GM18873 (cell line): ENCODE results near the gene SNW1.
"Not testable (repeated sequence)": the region's sequence is repeated elsewhere in the genome, so short reads cannot be mapped to it uniquely, and the experiment has no call there.

Experiments
- ATAC-seq: cut with Tn5 transposase; IDR thresholded peaks from one replicate; pipeline ENCODE4 v1.9.1; 2021; ENCODE audit warnings: mild to moderate bottlenecking, moderate library complexity, moderate number of reproducible peaks; ENCODE audit not compliant: unreplicated experiment, low FRiP score

The SNW1 gene

GRCh38 chr14:77752799-77753516 lies 8.0 kb downstream of the SNW1 start:
- ATAC-seq, result no peak

- no peak for ATAC-seq
These were observed 8.7 kb downstream of the SNW1 start for GRCh38 chr14:77752266-77752665.

- not testable (repeated sequence) for ATAC-seq
These were observed 13.5 kb downstream of the SNW1 start for GRCh38 chr14:77747425-77747824.

DNA sequence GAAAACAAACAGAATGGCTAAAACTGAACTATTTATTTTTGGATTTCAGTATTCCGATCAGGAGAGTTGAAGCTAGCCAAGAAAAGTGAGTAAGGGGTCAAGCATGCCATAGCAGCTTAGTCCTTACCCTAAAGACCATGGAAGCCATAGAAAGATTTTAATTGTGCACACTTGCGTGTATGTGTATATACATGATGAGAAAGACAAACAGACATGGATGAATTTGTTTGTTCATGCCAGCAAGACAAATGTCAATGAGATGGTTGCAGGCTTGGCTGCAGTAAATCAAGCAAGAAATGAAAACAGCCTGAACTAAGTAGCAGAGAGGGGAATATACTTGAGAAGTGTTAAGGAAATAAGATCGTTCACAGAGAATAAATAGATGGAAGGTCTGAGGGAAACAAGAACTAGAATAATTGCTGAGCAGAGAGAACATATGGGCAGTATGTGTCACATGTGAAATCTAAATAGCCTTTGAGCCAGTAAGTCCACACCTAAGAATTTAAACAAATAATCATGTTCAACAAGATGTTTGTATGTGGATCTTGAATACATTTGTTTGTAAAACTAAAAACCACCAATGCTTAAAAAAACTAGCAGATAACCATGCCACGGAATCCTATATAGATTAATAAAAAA lies 14.8 kb downstream of the SNW1 start:
- ATAC-seq, result no peak

DNA sequence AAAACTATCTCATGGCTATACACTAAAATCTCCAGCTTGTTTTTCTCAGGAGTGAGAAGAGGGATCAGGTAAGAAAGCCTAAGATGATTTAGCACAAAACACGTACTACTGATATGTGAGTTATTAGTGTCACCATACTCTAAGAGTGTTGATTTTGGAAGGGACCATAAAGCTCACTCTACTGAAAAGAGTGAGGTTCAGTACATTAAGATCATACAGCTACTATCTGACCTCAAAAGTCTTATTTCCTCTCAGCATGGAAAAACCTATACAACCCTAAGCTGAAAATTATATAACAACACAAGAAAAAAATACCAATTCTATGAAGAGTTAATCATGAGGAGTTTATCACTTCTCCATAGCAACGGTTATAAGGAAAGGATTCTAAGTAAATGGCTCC lies 19.5 kb downstream of the SNW1 start:
- ATAC-seq, result no peak

- no peak for ATAC-seq
These were observed 22.3 kb downstream of the SNW1 start for GRCh38 chr14:77738559-77739250.

DNA sequence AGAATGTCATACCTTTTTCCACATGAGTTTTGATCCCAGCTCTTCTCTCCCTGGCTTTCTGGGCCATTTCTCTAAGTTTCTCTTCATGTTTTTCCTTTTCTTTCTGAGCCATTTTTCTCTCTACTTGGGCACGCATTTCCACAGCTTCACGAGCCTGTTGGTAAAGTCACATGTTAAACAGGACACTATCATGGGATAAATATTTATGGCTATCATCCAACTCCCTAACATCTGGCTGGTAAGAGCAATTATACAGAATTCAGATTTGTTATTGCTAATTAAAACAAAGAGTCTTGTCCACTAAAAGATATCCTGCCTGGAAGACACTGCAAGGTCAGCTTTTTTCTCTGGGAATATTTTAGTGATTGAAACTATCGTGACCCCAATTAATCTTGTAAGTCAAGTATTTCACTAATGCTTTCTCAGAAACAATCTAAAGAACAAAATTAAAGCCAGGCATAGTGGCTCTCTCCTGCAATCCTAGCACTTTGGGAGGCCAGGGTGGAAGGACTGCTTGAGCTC lies 29.9 kb downstream of the SNW1 start:
- no peak for ATAC-seq

GRCh38 chr14:77722301-77722700 lies 38.7 kb downstream of the SNW1 start:
- no peak for ATAC-seq

DNA sequence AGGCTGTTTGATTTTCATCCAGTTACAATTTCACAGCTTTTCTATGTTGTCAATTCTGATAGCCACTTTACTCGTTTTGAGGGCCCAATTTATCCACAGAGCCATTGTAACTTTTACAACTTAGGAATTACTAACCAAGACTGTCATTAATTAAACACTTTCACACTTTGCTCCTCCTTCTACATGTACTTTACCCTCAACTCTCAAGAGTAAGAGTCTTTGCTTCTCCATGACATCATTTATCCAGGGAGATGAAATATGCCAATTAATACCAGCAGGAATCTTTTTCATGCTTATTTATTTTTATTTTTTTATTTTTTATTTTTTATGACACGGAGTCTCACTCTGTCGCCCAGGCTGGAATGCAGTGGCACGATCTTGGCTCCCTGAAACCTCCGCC lies 39.5 kb downstream of the SNW1 start:
- no peak for ATAC-seq

DNA sequence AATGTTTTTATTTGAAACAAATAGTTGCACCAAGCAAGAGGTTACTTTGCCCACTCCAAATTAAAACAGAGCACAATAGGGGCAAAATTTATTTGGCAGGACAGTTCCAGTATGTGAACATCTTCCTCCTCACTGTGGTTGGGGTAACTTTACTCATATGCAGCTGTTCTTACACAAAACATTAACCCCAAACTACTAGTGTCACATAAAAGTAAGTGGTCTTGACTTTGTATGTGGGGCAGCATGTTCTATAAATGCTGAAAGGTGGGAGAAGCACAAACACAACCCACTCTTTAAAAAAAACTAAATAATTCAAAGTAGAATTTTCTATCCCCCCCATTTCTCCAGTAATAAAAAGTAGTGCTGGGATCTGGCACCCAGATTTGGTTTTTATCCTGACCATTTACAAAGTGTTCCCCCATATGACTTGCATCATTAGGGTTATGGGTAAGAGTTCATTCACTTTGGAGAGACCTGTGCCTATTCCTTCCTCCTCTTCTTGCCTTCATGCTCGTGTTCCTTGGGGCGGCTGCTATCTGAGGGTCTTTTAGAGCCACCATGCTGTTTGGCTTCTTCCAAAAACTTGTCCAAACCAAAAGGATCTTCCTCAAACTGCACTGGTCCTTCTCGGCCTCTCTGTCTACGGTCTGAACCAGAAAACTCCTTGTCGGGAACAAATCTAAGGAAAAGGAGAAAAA lies 43.2 kb downstream of the SNW1 start:
- ATAC-seq, result no peak

DNA sequence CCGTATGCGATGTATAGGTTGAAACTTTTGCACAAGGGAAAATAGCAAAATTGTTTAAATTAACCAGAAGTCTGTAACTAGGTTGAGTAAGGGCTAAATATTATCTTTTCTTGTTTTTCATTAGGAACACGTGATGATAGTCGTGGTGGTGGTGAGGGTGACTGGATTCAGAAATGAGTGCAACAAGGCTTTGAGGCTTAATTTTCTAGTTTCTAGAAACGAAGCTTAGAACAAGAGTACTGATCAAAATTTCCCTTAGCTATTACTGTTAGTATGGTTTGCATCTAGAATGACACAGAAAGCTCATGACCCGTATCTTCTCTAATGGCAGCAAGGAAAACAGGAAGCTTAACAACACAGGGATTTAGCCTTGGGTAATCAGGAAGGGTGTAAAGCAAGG lies 46.0 kb downstream of the SNW1 start:
- ATAC-seq, result no peak

DNA sequence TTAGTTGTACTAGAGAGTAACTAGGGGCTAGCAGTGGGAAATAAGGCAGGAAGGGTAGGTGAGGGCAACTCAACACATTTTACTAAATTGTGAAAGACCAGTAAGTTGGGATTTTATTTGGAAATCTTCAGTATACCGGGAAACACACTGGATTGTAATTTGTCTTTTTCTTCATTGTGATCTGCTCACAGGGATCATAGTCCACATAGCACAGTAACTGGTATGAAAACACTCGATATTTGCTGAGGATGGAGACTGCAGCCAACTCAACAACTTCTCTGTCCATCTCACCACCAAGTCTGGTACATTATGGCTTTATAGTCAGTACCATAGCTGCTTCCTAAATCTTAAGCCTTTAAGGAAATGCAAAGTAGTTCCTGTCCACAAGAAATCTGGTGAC lies 50.6 kb downstream of the SNW1 start:
- ATAC-seq, result no peak

DNA sequence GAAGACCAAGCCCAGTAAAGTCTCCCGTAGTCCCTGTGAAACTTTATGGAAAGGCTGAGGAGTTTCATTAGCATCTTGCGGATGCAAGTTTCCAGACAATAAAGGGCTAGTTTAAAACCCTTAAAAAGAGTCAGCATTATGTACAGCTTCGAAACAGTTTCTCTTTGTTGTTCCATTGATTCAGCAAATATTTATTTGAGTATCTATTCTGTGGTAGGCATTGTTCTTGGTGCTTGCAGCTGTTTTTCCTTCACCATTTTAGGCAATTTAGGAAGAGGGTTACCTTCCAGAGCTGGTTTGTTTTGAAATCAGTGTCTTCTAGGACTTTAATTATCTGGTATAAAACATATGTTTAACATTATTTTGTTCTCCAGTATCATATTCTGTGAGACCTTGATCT lies 51.5 kb downstream of the SNW1 start:
- ATAC-seq, result no peak

DNA sequence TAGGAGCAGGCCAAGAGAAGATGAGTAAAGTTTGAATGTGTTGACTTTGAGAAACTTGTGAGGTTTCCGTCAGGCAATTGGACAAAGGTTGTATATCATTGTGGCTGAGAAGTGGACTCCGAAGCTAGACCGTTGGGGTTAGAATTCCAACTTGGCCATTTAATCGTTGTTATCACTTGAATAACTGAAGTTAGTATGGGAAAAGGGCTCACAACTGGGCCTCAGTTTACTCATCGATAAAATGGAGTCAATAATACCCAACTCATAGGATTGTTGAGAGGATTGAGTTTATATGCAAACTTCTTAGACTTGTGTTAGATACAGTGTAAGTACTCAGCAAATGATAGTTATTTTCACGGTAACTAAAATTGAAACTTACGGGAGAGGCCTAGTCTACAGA lies 52.2 kb downstream of the SNW1 start:
- no peak for ATAC-seq

- ATAC-seq, result peak; percentile 94
These were observed 53.1 kb downstream of the SNW1 start, which contains the start of the genes ALKBH1 and SLIRP for GRCh38 chr14:77707724-77708408. Gene ALKBH1 (minus strand): TSS chr14:77708023. CDS start chr14:77708004, 19 bp downstream. Gene SLIRP (plus strand): TSS chr14:77708103. CDS start chr14:77708112, 9 bp downstream.

GRCh38 chr14:77707355-77707723 lies 53.6 kb downstream of the SNW1 start:
- ATAC-seq, result peak; percentile 15

DNA sequence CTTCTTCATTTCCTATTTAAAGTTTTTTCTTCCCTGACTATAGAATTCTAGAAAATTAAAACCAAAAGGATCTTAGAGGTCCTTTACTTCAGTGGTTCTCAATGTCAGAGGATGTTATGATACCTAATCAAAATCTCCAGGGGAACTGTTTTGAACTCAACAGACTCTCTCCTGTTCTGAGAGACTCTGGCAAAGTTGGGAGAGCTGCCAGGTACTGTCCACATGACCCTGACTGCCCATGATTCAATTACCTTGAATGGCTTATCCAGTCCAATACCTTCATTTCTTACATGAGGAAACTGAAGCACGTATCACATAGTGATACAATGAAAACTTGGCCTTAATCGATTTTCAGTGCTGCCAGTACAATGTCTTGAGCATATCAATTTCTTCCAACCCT lies 69.7 kb downstream of the SNW1 start:
- ATAC-seq, result no peak

DNA sequence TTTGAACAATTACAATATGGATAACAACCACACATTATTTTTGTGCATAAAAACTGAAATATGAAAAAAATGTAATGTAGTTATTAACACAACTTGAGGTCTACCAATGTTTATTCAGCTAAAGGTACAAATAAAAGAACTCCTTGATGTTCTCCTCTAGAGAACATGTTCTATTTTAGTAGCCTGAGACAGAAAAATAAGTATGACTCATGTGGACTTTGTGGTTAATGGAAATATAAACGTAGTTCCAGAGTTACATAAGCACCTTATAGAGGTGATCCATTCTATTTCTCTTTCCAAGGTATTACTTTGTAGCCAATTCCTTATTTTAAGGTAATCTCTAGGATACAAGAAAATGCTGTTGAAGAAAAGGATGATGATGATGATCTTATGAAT lies 78.8 kb downstream of the SNW1 start:
- no peak for ATAC-seq

- no peak for ATAC-seq
These were observed 79.5 kb downstream of the SNW1 start for GRCh38 chr14:77681196-77682157.
